Epithelial cell of esophagus (primary cell): ENCODE data around the gene DOP1A.

ENCODE experiments used
- DNase-seq: peaks from one replicate; pipeline ENCODE4 v3.0.0; 2010; ENCODE audit warnings: low read depth
- H3K4me3 ChIP-seq: 2 replicates; pipeline ENCODE4 v1.5.1; 2011; ENCODE audit warnings: mild to moderate bottlenecking, low read length, control low read depth
- CTCF ChIP-seq: IDR thresholded peaks from 2 replicates; pipeline ENCODE4 v1.5.1; 2011; ENCODE audit warnings: low read depth, mild to moderate bottlenecking, low read length, control low read depth, inconsistent platforms; ENCODE audit not compliant: insufficient read depth; ENCODE audit errors: missing control alignments

DOP1A gene

GRCh38 chr6:83167726-83168278, 100.3 kb downstream of the DOP1A start:
- no peak overlapping the region for H3K4me3 ChIP-seq
- DNase-seq: no peak
- no peak for TF ChIP-seq CTCF

DNA sequence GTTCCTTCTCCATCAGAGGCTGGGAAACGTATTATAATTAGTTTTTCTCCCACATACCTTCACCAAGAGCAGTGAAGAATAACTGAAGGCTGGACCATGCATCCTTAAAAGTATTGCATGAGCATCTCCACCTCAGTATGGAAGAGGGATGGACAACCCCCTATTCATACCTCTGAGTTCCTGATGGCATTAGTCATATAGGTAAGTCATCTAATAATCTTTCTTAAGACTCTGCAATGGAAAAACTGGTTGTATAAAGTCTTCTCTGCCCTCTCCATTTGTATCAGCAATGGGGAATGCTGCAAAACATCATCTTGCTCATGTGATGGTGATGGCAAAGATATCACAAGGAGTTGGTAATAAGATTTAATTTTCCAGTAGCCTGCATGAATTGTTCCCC, 101.1 kb downstream of the DOP1A start:
- TF ChIP-seq CTCF: no peak
- DNase-seq: peak; percentile 73

DNA sequence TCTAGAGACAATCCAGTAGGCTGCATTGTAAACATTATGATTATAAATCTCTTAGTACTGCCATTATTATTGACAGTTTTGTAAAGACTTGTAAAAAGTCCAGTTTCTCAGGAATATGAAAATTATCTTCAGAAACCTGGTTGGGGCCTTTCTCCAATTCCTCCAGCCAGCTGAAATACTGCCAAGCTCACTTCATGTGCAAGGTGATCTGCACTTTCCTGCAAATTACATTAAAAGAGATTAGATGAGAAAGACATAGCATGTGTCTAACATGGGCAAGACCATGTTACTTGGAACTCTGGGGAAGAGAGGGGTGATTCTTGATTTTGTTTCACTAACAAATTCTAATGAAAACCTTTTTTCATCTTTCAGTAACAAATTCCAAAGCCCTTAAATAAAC, 101.6 kb downstream of the DOP1A start:
- no peak for DNase-seq
- TF ChIP-seq CTCF: no peak
- no peak overlapping the region for H3K4me3 ChIP-seq

More for the DNA sequence above, 101.1 kb downstream of the DOP1A start:
- H3K4me3 ChIP-seq: no peak overlapping the region

- no peak overlapping the region for H3K4me3 ChIP-seq
- no peak for DNase-seq
- TF ChIP-seq CTCF: no peak
Observed at GRCh38 chr6:83169511-83169910, 102.0 kb downstream of the DOP1A start.

- TF ChIP-seq CTCF: no peak
- H3K4me3 ChIP-seq: no peak overlapping the region
- DNase-seq: no peak
Observed at GRCh38 chr6:83176246-83176645, 108.8 kb downstream of the DOP1A start.

GRCh38 chr6:83180426-83180950, 113.0 kb downstream of the DOP1A start:
- H3K4me3 ChIP-seq: no peak overlapping the region
- TF ChIP-seq CTCF: no peak
- no peak for DNase-seq

GRCh38 chr6:83182114-83182513, 114.6 kb downstream of the DOP1A start:
- H3K4me3 ChIP-seq: no peak overlapping the region
- TF ChIP-seq CTCF: no peak
- no peak for DNase-seq
